HG03045 (cell line): Measurements from ENCODE around the gene AMIGO2.
"Not testable (repeated sequence)": the region's sequence is repeated elsewhere in the genome, so short reads cannot be mapped to it uniquely, and the experiment has no call there.

ENCODE experiments used
- ATAC-seq: cut with Tn5 transposase; IDR thresholded peaks from one replicate; pipeline ENCODE4 v1.9.1; 2021; ENCODE audit warnings: mild to moderate bottlenecking, moderate library complexity; ENCODE audit not compliant: unreplicated experiment

Gene AMIGO2, protein sequence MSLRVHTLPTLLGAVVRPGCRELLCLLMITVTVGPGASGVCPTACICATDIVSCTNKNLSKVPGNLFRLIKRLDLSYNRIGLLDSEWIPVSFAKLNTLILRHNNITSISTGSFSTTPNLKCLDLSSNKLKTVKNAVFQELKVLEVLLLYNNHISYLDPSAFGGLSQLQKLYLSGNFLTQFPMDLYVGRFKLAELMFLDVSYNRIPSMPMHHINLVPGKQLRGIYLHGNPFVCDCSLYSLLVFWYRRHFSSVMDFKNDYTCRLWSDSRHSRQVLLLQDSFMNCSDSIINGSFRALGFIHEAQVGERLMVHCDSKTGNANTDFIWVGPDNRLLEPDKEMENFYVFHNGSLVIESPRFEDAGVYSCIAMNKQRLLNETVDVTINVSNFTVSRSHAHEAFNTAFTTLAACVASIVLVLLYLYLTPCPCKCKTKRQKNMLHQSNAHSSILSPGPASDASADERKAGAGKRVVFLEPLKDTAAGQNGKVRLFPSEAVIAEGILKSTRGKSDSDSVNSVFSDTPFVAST

GRCh38 chr12:47079468-47079980 is at the start of gene AMIGO2, which contains the start of gene PCED1B:
AMIGO2 (minus strand) TSS chr12:47079959; CDS start chr12:47079002, 957 bp downstream.
PCED1B (plus strand) TSS chr12:47079621; CDS start chr12:47235064, 155,443 bp downstream.
- no peak for ATAC-seq

DNA sequence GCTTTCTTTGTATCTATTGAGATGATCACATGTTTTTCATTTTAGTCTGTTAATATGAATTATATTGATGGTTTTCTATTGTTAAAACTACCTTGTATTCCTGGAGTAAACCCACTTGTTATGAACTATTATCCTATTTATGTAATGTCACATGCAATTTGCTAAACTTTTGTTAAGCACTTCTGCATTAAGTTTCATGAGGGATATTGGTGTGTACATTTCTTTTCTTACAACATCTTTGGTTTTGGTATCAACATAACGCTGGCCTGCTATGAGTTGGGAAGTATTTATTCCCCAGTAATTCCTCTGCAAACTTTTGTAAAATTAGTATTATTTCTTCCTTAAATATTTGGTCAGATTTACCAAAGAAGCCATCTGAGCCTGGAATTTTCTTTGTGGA is 46.5 kb upstream of the AMIGO2 start:
- ATAC-seq, result no peak

- no peak for ATAC-seq
Observed at GRCh38 chr12:47124451-47124850, 44.7 kb upstream of the AMIGO2 start.

GRCh38 chr12:47123730-47124129 is 44.0 kb upstream of the AMIGO2 start:
- ATAC-seq, result no peak

DNA sequence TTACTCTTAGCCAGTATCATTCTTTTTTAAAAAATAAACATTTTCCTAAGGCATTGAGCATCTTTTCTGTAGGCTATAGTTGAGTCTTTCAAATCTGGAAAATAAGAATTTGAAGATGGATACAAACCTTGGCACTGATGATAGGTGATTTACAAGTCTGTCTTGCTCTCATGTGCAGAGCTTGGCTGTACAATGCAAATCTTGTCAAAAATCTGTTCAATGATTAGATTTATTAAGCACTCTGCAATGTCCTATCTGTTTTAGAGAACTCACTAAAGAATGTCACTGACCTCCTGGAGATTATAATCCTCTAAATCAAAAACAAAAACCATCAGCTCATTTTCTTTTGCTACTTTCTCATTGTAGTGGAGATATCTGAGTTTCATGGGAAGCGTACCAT is 42.8 kb upstream of the AMIGO2 start:
- ATAC-seq, result no peak

GRCh38 chr12:47121146-47121545 is 41.4 kb upstream of the AMIGO2 start:
- ATAC-seq, result no peak

DNA sequence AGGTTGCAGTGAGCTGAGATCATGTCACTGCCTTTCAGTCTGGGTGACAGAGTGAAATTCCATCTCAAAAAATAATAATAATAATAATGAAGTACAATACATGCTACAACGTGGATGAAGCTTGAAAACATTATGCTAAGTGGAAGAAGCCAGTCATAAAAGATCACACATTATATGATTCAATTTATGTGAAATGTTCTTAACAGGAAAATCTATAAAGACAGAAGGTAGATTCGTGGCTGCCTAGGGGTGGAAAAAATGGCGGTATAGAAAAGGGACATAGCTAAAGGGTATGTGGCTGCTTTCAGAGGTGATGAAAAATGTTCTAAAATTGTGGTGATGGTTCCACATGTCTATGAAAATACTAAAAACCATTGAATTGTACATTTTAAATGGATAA is 41.0 kb upstream of the AMIGO2 start:
- ATAC-seq, result no peak

GRCh38 chr12:47117305-47117704 is 37.5 kb upstream of the AMIGO2 start:
- ATAC-seq, result not testable (repeated sequence)

DNA sequence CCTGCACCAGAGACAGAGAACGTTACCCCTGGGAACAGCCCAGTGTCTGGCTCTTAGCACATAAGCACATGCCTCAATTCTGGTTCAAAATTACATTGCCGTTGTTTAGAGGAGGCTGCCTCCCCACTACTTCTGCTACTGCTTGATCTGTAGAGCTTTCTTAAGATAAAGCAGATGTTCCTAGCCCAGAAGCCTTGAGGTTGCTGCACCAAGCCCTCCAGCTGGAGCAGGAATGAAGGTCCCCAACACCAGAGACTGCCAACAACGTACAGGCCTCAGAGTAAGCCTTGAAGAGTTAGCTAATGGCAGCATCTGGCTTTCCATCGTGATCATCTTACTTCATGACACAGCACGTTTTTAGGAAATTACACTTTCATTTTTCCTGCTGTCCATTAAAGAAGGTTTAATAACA is 34.7 kb upstream of the AMIGO2 start:
- no peak for ATAC-seq

DNA sequence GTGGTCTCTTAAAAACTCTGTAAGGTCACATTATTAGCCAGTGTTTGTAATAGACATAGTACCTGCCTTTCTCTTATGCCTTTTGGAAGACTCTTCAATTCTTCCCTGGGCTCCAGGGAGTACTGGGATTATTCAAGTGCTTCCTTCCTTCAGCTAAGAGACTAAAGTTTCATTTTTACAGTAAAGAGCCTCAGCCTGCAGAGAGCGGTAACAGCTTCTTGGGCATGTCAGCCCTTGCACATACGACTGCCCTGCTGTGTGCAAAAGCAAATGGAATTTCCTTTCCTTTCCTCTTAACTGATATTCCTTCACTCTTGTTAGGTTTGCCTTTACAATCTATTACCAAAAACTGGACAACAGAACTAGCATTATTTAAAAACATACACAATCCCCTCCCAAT is 32.9 kb upstream of the AMIGO2 start:
- ATAC-seq, result no peak

DNA sequence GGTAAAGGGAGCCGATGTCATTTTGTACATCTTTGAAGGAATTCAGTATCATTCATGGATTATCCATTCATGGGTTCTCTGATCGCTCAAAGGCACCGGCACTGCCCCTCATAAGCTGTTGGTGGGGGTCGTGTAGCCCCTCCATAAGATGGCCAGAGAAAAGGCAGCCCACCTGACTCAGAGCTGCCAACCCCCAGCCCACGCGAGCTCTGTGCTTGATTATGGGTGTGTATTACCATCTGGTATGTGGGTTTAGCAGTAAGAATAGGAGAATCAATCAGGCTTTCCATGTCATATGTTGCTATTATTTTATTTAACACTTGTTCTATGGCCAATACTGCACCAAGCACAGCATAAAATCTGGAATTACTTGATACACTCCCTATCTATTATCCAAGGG is 32.1 kb upstream of the AMIGO2 start:
- ATAC-seq, result no peak

- no peak for ATAC-seq
Observed at GRCh38 chr12:47111392-47111778, 31.6 kb upstream of the AMIGO2 start.

GRCh38 chr12:47110718-47111391 is 31.1 kb upstream of the AMIGO2 start:
- ATAC-seq, result no peak

GRCh38 chr12:47110011-47110541 is 30.3 kb upstream of the AMIGO2 start:
- no peak for ATAC-seq

GRCh38 chr12:47107926-47108325 is 28.2 kb upstream of the AMIGO2 start:
- no peak for ATAC-seq

- ATAC-seq, result no peak
Observed at GRCh38 chr12:47107446-47107845, 27.7 kb upstream of the AMIGO2 start.

DNA sequence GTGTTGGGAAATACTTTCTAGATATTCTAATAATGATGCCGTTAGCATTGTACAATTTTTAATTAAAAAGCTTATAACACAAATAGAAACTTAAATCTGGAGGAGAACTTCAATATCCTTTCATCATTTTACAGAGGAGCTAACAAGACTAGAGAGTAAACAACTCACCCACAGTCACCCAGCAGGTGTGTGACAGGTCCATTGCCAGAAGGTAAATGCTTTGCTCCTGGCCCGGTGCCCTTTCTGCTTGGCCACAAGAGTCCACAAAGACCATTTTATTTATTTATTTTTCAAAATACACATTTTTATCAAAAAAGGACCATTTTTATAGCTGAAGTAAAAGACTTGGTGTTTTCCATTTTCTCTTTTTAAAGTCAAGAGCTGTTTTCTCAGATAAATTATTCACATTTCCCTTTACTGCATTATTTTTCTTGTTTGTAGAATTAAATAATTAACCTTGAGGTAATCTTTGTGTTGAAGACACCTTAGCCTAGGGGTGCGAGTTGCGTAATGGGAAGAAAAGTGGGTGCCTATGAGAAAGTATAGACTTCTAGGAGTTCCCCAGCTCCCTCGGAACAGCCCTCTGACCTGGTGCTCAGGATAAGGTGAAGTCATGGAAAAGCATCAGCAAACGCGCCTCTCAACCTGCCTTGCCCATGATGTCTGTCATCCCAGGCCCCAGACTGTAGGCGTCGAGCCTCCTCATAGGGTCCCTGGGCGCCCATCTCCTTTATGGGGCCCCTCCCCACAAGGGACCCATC is 26.3 kb upstream of the AMIGO2 start:
- no peak for ATAC-seq

GRCh38 chr12:47102845-47103651 is 23.3 kb upstream of the AMIGO2 start:
- ATAC-seq, result no peak

- no peak for ATAC-seq
Observed at GRCh38 chr12:47102406-47102805, 22.6 kb upstream of the AMIGO2 start.

- no peak for ATAC-seq
Observed at GRCh38 chr12:47100160-47100559, 20.4 kb upstream of the AMIGO2 start.
